HFFc6 (cell line): ENCODE results near the gene FSTL4. TPM values are rescaled to one million over a fixed set of nuclear protein-coding genes. Genes with fewer than 3 reads are reported as not detected.

ENCODE experiments used
- DNase-seq: peaks from one replicate; pipeline ENCODE4 v3.0.0-alpha.2; 2018
- H3K27ac Mint-ChIP-seq: 2 replicates; pipeline ENCODE4 v1.8.0; 2020; ENCODE audit warnings: mild to moderate bottlenecking, mixed read lengths
- H3K27me3 Mint-ChIP-seq: 2 replicates; pipeline ENCODE4 v1.8.0; 2021; ENCODE audit warnings: mild to moderate bottlenecking, moderate library complexity, mixed read lengths; ENCODE audit not compliant: insufficient read depth
- H3K36me3 Mint-ChIP-seq: 2 replicates; pipeline ENCODE4 v1.8.0; 2021; ENCODE audit warnings: low read depth, mixed read lengths
- H3K4me1 Mint-ChIP-seq: 2 replicates; pipeline ENCODE4 v1.8.0; 2020; ENCODE audit warnings: low read depth, mixed read lengths
- H3K4me3 Mint-ChIP-seq: 2 replicates; pipeline ENCODE4 v1.8.0; 2020; ENCODE audit warnings: mild to moderate bottlenecking, moderate library complexity, mixed read lengths
- H3K9me3 Mint-ChIP-seq: 2 replicates; pipeline ENCODE4 v1.8.0; 2020; ENCODE audit warnings: mild to moderate bottlenecking, mixed read lengths
- total RNA-seq, 6 experiments: library from RNA; stranded (reverse); fragmentation: NEBNext Ultra II Directional; extraction: Animal tissue kit (Norgen Biotek cat#: 25700); gene quantifications; 2 replicates in 1 of 6; 3 replicates in 5 of 6; pipeline ENCODE4 v1.2.3, GENCODE V29; 2021
- TF ChIP-seq, protein P1 (sequence below): fragments of 200-600 bp; sonication (generic); IDR thresholded peaks from 2 replicates; pipeline ENCODE4 v1.5.0; 2021; ENCODE audit warnings: antibody characterized with exemption, mild to moderate bottlenecking

The FSTL4 gene
- total RNA-seq, 6 experiments from 2014 or later, result not detected

DNA sequence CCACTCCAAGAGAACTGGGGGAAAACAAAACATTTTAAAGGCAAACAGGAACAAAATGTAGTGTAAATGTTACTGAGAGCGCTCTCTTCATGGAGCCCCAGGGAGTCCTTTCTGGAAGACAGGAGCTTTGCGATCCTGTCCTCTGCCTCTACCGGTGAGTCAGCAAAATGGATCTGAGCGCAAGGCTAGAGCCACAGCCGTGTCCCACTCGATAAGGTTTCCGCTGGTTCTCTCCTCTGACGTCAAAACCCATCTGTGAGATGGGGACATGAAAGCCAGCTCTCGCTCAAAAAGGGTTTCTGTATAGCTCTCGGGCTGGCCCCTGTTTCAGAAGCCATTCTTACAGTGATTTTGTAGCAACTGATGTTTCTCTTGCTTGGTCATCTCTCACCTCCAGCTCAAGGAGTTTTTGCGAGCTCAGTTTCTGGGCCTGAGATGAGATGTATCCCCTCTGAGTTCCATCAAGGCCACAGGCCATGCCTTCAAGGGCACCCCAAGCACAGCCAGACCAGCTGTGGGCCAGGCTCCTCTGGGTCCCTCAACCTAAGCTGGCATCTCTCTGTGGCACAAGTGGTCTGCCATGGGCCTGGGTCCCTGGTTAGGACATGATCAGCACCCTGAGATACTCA is 101.6 kb downstream of the FSTL4 start:
- Mint-ChIP-seq H3K36me3 (no peaks in the 10 kb centered on the region), H3K4me1 (no peaks in the 10 kb centered on the region), H3K4me3 (no peak overlapping the region), H3K27ac (no peak overlapping the region), H3K27me3 (peaks cover 3% of the 10 kb centered on the region), H3K9me3 (no peaks in the 10 kb centered on the region)
- TF ChIP-seq, protein P1, sequence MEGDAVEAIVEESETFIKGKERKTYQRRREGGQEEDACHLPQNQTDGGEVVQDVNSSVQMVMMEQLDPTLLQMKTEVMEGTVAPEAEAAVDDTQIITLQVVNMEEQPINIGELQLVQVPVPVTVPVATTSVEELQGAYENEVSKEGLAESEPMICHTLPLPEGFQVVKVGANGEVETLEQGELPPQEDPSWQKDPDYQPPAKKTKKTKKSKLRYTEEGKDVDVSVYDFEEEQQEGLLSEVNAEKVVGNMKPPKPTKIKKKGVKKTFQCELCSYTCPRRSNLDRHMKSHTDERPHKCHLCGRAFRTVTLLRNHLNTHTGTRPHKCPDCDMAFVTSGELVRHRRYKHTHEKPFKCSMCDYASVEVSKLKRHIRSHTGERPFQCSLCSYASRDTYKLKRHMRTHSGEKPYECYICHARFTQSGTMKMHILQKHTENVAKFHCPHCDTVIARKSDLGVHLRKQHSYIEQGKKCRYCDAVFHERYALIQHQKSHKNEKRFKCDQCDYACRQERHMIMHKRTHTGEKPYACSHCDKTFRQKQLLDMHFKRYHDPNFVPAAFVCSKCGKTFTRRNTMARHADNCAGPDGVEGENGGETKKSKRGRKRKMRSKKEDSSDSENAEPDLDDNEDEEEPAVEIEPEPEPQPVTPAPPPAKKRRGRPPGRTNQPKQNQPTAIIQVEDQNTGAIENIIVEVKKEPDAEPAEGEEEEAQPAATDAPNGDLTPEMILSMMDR, result no peak
- DNase-seq, result no peak

DNA sequence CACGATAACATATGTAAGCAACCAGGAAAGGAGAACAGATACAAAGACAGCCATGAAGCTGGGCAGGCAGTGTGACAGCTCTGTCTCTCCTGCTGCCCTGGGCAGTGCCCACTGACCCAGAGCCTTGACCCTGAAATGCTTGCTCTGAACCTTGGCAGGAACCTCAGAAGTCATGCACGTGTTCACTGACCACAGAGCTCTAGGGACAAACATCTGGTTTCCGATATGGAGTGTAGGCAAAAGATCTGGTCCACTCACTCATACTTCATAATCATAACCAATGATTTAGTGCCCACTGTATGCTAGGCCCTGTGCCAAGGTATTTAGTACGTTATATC is 102.6 kb downstream of the FSTL4 start:
- Mint-ChIP-seq H3K4me3 (no peak overlapping the region), H3K9me3 (no peaks in the 10 kb centered on the region), H3K4me1 (no peaks in the 10 kb centered on the region), H3K27me3 (peaks cover 3% of the 10 kb centered on the region), H3K27ac (no peak overlapping the region), H3K36me3 (no peaks in the 10 kb centered on the region)
- no peak for DNase-seq
- TF ChIP-seq, protein P1, result no peak

DNA sequence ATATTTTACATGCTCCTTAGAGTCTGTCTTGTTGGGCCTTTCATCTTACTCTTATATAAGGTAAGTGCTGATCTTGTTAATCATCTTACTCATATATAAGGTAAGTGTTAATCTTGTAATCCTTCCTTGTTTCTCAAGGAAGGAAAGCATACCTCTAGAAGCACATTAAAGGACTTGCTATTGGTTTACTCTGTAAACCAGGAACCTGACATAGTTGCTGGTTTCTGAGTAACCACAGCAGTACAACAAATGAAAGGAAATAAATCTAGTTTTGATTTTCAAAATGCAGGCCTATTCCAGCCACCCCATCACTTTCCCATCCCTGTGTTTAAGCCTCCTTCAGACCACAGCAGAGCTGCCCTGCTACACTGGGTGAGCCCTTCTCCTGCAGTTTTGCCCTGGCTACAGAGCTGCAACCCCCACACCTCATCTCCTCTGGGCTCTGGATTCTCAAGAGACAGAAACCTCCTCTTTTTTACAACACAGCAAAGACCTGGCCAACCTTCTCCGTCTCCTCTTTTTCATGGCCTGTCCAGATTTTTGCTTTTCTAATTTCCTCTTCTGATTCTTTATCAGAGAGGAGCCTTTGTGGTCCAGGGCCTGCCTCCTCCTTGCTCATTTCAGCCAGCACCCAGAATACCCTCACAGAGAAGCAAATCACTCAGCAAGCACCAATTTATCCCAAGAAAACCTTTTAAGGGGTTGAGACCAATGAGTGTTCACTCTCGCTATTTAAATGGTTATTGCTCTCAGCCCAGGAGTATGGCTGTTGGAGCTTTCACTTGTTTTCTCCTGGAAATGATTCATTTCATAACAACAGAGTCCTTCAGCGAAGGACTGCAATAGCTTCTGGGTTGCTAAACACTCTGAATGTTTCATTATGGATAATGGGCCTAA is 103.2 kb downstream of the FSTL4 start:
- Mint-ChIP-seq H3K27ac (no peak overlapping the region), H3K36me3 (no peaks in the 10 kb centered on the region), H3K9me3 (no peaks in the 10 kb centered on the region), H3K4me1 (no peaks in the 10 kb centered on the region), H3K4me3 (no peak overlapping the region), H3K27me3 (peaks cover 3% of the 10 kb centered on the region)
- DNase-seq, result peak; percentile 2
- TF ChIP-seq, protein P1, result no peak

DNA sequence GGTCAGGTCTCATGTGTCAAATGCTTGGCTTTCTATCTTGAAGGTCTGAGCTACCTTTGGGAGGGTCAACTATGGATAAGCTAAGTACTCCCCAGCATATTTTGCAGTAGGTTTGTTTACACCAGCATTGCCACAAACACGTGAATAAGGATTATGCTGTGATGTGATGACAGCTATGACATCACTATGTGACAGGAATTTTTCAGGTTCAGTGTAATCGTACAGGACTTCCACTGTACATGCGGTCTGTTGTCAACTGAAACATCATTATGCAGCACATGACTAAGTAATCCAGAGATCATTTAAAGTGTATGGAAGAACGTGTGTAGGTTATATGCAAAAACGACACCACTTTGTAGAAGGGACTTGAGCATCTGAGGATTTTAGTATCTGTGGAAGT is 104.0 kb downstream of the FSTL4 start:
- H3K27me3 Mint-ChIP-seq, result peaks cover 5% of the 10 kb centered on the region
- H3K27ac Mint-ChIP-seq, result no peak overlapping the region
- no peaks in the 10 kb centered on the region for H3K36me3 Mint-ChIP-seq
- H3K4me3 Mint-ChIP-seq, result no peak overlapping the region
- TF ChIP-seq, protein P1, result no peak
- H3K4me1 Mint-ChIP-seq, result no peaks in the 10 kb centered on the region
- H3K9me3 Mint-ChIP-seq, result no peaks in the 10 kb centered on the region
- DNase-seq, result no peak

DNA sequence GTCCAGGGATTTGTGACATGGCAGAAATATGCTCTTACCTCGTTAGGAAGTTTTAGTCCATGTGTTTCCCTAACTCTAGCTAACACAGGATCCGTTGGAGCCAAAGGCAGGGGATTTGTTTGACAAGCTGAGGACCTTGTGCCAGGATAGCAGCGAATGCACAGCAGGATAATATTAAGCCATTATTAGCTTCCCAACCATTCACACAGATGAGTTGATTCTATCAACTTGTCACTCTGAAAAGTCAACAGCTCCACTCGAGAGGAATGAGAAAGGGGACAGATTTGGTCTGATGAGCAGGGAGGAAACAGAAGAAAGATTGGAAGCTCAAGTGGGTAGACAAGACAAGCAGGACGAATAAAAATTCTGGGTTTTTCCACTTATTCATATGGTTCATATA is 106.2 kb downstream of the FSTL4 start:
- Mint-ChIP-seq H3K36me3 (no peaks in the 10 kb centered on the region), H3K9me3 (no peaks in the 10 kb centered on the region), H3K4me1 (no peaks in the 10 kb centered on the region), H3K27me3 (peaks cover 12% of the 10 kb centered on the region), H3K27ac (no peak overlapping the region), H3K4me3 (no peak overlapping the region)
- DNase-seq, result no peak
- TF ChIP-seq, protein P1, result no peak
